ENCODE measurements around the gene PHF12.
"Not testable (repeated sequence)": the region's sequence is repeated elsewhere in the genome, so short reads cannot be mapped to it uniquely, and the experiment has no call there.

PHF12 gene

GRCh38 chr17:28906276-28906675 is 45.0 kb downstream of the PHF12 start:
- intact Hi-C loops (cut with DNase I; ENCODE audit: low total_unique reads), result loop anchor here (10.0 kb wide), 1 partner anchor 61 kb away; the partner anchor contains the start of gene FAM222B
- Histone ChIP-seq H3K9me3 (no peaks in the 10 kb centered on the region), H3K4me1 (peaks cover 0 to 32% (median 22%) of the 10 kb centered on the region in 4 donors), H3K27ac (no peak overlapping the region), H3K36me3 (peaks cover 25 to 60% (median 52%) of the 10 kb centered on the region in 3 donors), H3K27me3 (no peaks in the 10 kb centered on the region), H3K4me3 (no peak overlapping the region)
- TF ChIP-seq CTCF (IDR thresholded peaks at IDR 0.05), result no peak
- no peak for DNase-seq

- no peak overlapping the region for H3K4me3 ChIP-seq
- no peaks in the 10 kb centered on the region for H3K27me3 ChIP-seq
- intact Hi-C loops (cut with DNase I; ENCODE audit: low total_unique reads), result loop anchor here (10.0 kb wide), 1 partner anchor 60 kb away; the partner anchor contains the start of gene FAM222B
- peaks cover 11 to 45% (median 37%) of the 10 kb centered on the region in 3 donors for H3K36me3 ChIP-seq
- no peak for TF ChIP-seq CTCF (IDR thresholded peaks at IDR 0.05)
- no peak for DNase-seq
- no peaks in the 10 kb centered on the region for H3K9me3 ChIP-seq
- H3K27ac ChIP-seq, result no peak overlapping the region
- H3K4me1 ChIP-seq, result peaks cover 0 to 37% (median 22%) of the 10 kb centered on the region in 4 donors
Measured at GRCh38 chr17:28904800-28905199, 46.5 kb downstream of the PHF12 start.

- H3K9me3 ChIP-seq, DNase-seq, H3K27ac ChIP-seq, H3K4me3 ChIP-seq, H3K27me3 ChIP-seq: not testable (repeated sequence)
- intact Hi-C loops (cut with DNase I; ENCODE audit: low total_unique reads), result loop anchor here (10.0 kb wide), 1 partner anchor 59 kb away; the partner anchor contains the start of gene FAM222B
- peaks cover 4 to 32% (median 28%) of the 10 kb centered on the region in 3 donors for H3K36me3 ChIP-seq
- peaks cover 0 to 35% (median 15%) of the 10 kb centered on the region in 4 donors for H3K4me1 ChIP-seq
Measured at GRCh38 chr17:28903546-28903841, 47.8 kb downstream of the PHF12 start.

- Histone ChIP-seq H3K27ac (peak within 1 kb of the TSS; percentile 77 to 81), H3K36me3 (peaks cover 4 to 27% (median 24%) of the 10 kb centered on the region in 3 donors), H3K27me3 (no peaks in the 10 kb centered on the region), H3K4me1 (peaks cover 0 to 38% (median 16%) of the 10 kb centered on the region in 4 donors), H3K9me3 (no peaks in the 10 kb centered on the region), H3K4me3 (peak within 1 kb of the TSS; percentile 62 to 67)
- peak; percentile 74 to 90 for DNase-seq
- intact Hi-C loops (cut with DNase I; ENCODE audit: low total_unique reads), result loop anchor here (10.0 kb wide), 1 partner anchor 58 kb away; the partner anchor contains the start of gene FAM222B
- TF ChIP-seq CTCF (IDR thresholded peaks at IDR 0.05), result peak; percentile 75 to 84
Measured at GRCh38 chr17:28902819-28903545, 48.3 kb downstream of the PHF12 start, which contains the start of gene DHRS13. Gene DHRS13 (minus strand): TSS chr17:28903079. CDS start chr17:28902944, 135 bp downstream.

GRCh38 chr17:28901866-28902818 is 49.2 kb downstream of the PHF12 start:
- H3K4me1 ChIP-seq, result peaks cover 0 to 41% (median 17%) of the 10 kb centered on the region in 4 donors
- peaks cover 4 to 19% (median 16%) of the 10 kb centered on the region in 3 donors for H3K36me3 ChIP-seq
- intact Hi-C loops (cut with DNase I; ENCODE audit: low total_unique reads), result loop anchor here (10.0 kb wide), 1 partner anchor 57 kb away; the partner anchor contains the start of gene FAM222B
- H3K4me3 ChIP-seq, result peak overlapping the region; percentile 62 to 67
- H3K27ac ChIP-seq, result peak overlapping the region; percentile 77 to 81
- TF ChIP-seq CTCF (IDR thresholded peaks at IDR 0.05), result no peak
- H3K9me3 ChIP-seq, result no peaks in the 10 kb centered on the region
- H3K27me3 ChIP-seq, result no peaks in the 10 kb centered on the region
- no peak for DNase-seq
